NCI-H146 (cell line): ENCODE data around the gene BRAT1.
"Not testable (repeated sequence)": the region's sequence is repeated elsewhere in the genome, so short reads cannot be mapped to it uniquely, and the experiment has no call there.

Experiments
- DNase-seq: peaks from one replicate; lab custom pipeline; 2025; lab: John Stamatoyannopoulos, UW

Gene BRAT1

GRCh38 chr7:2535872-2536627 is 19.3 kb downstream of the BRAT1 start:
- DNase-seq: peak; percentile 66

- DNase-seq: not testable (repeated sequence)
These were observed 21.1 kb downstream of the BRAT1 start for GRCh38 chr7:2534214-2534613.

- not testable (repeated sequence) for DNase-seq
These were observed 21.8 kb downstream of the BRAT1 start for GRCh38 chr7:2533566-2533965.

GRCh38 chr7:2532816-2533215 is 22.5 kb downstream of the BRAT1 start:
- not testable (repeated sequence) for DNase-seq

GRCh38 chr7:2532199-2532772 is 23.0 kb downstream of the BRAT1 start:
- DNase-seq: not testable (repeated sequence)

- DNase-seq: not testable (repeated sequence)
These were observed 23.6 kb downstream of the BRAT1 start for GRCh38 chr7:2531796-2532110.

- DNase-seq: not testable (repeated sequence)
These were observed 24.1 kb downstream of the BRAT1 start for GRCh38 chr7:2530994-2531795.

GRCh38 chr7:2530071-2530987 is 25.0 kb downstream of the BRAT1 start:
- no peak for DNase-seq

- DNase-seq: no peak
These were observed 25.9 kb downstream of the BRAT1 start for GRCh38 chr7:2529161-2530070.

GRCh38 chr7:2528481-2529095 is 26.7 kb downstream of the BRAT1 start:
- DNase-seq: no peak

- DNase-seq: peak; percentile 83
These were observed 27.5 kb downstream of the BRAT1 start for GRCh38 chr7:2527505-2528467.

- no peak for DNase-seq
These were observed 28.4 kb downstream of the BRAT1 start for GRCh38 chr7:2526659-2527504.

GRCh38 chr7:2525658-2526630 is 29.4 kb downstream of the BRAT1 start:
- peak; percentile 13 for DNase-seq

GRCh38 chr7:2524808-2525657 is 30.3 kb downstream of the BRAT1 start:
- DNase-seq: no peak

GRCh38 chr7:2523941-2524807 is 31.1 kb downstream of the BRAT1 start:
- peak; percentile 99 for DNase-seq
